HG03175 (cell line): Measurements from ENCODE around the gene ZNF80.

ENCODE experiments used
- ATAC-seq: cut with Tn5 transposase; IDR thresholded peaks from one replicate; pipeline ENCODE4 v1.9.1; 2021; ENCODE audit warnings: mild to moderate bottlenecking, moderate library complexity; ENCODE audit not compliant: unreplicated experiment

Gene ZNF80

GRCh38 chr3:114221165-114221880, 16.1 kb downstream of the ZNF80 start:
- ATAC-seq: no peak

DNA sequence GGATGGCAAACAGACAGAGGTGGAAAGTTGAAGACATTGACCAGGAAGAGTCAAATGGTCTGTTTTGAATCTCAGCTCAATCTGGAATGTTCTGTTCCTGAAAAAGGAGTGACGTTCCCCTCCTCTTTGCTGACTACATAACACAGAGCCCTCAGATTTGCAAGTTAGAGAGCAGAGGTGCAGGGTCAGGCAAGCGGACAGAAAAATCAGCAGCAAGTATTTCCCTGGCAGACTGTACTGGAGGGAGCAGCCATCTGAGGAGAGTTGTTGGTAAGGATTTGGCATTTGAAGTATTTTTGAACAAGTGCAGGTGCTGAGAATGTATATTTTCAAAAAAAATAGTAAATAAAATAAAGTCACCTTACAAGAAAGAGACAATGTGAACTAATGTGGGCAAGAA, 17.6 kb downstream of the ZNF80 start:
- ATAC-seq: no peak

DNA sequence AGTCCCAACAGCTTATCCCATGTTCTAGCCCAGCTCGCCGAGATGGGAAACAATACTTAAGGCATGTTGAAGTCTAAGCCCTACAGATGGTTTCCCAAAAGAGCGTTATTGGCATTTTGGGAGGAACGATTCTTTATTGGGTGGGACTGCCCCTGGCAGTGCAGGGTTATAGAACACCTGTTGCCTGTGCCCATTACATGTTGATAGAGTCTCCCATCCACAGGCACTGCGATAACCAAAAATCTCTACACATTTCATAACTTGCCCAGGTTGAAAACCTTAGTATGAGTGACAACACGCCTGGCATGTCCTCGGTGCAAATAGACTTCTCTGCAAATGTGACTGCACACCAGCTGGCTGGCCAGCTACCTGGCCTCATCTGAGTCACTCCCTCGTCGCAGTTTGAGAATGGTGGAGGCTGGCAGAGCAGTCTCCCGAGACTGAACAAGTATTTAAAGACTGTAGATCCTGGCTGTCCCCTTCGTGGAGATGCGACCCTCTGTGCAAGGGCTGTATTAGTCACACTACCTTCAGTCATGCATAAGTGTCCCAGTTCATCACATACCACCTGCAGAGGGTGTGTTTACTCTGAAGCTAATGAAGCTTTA, 18.7 kb downstream of the ZNF80 start:
- ATAC-seq: no peak

DNA sequence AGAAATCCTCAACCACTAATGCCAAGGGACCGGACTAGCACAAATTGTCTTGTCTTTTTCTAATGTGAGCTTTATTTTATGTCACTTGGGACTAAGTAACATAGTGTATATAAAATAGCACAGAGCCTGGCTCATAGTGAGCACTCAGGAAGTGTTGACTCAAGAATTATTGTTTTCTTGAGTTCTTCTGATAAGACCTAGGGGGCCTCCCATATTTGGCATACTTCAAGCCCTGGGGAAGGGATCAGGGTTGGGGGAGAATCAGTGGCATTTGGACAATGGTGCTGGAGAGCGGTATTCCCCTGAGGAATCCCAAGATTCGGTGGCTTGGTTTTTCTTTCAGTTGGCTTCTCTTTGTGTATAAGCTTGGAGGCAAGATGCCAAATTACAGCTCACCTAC, 19.4 kb downstream of the ZNF80 start:
- no peak for ATAC-seq

DNA sequence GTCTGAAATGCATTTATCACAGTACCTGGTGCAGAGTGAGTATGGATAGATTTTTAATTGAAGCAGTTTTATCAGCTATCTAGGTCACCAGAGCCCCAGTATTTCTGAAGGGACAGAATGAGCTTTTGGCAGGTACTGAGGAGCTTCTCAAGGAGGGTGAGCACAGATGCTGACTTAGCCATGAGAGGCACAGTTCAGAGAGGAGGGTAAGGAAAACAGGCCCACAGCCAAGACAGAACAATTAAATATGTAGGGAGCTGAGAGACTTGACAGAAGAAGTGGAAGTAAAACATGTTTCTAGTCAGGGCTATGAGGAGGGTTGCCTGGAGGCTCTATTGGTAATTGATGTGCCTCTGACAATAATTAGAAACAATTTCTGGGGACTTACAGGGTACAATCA, 20.1 kb downstream of the ZNF80 start:
- no peak for ATAC-seq

- no peak for ATAC-seq
Observed at GRCh38 chr3:114216186-114216970, 21.0 kb downstream of the ZNF80 start.

DNA sequence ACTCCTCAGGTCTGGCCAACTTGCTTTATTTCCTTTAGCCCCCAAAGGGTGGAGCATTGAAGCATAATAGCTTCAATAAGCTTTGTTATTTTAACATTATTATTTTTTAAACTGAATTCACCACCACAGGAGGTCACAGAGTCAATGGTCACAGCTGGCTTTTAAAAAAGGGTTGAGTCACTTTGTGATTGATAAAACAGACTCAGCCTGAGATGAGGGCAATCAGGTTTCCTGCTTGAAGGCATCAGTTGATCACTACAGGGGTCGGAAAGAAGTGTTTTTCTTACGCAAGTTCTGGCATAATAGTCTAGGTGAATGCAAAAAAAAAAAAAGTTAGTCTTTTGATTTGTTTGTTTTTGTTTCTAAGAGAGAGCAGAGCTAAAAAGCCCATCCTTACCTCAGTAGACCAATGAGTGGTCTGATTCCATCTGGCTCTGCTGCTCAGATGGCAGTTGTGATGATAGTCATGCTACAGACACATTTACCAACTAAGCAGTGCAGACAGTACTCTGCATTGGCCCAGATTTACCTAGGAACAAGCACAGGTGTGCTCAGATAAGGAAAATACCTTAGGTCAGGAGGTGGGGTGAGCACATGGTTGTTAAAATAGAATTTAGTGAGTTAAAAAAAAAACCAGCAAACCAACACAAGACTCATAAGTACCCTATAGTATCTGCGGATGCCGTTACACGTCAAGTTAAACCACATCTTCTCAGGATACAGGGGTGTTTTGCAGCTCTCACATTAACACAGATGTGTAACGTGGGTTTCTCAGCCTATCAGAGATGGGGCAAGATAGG, 22.6 kb downstream of the ZNF80 start:
- peak; percentile 29 for ATAC-seq

GRCh38 chr3:114213627-114214541, 23.5 kb downstream of the ZNF80 start:
- peak; percentile 83 for ATAC-seq

DNA sequence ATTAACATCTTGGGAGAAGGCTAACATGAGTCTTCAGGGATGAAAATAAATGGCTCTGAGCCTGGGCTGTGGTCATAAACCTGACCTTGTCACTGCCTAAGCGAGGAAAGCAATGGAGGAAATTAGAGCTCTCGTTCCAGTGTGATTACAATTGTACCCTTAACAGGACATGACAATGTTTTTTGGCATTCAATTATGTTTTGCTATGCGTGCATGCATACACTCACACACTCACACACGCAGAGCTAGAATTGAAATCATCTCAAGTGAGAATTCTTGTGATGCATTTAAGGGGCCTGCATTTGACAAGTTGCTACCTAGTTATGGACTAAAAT, 24.1 kb downstream of the ZNF80 start:
- peak; percentile 10 for ATAC-seq

GRCh38 chr3:114212646-114213045, 24.7 kb downstream of the ZNF80 start:
- ATAC-seq: no peak

DNA sequence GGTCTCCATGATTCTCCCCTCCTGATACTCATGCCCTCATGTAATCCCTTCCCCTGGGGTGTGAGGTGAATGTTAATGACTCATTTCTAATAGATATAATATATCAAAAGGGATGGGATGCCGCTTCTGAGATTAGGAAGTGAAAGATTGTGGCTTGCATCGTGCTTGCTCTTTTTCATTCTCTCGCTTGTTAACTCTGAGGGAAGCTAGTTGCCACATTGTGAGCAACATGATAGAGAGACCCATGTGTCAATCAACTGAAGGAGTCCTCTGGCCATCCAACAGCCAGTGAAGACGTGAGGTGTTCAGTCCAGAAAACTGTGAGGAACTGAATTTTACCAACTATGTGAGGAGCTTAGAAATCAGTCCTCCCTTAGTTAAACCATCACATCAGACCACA, 29.6 kb downstream of the ZNF80 start:
- ATAC-seq: peak; percentile 96

DNA sequence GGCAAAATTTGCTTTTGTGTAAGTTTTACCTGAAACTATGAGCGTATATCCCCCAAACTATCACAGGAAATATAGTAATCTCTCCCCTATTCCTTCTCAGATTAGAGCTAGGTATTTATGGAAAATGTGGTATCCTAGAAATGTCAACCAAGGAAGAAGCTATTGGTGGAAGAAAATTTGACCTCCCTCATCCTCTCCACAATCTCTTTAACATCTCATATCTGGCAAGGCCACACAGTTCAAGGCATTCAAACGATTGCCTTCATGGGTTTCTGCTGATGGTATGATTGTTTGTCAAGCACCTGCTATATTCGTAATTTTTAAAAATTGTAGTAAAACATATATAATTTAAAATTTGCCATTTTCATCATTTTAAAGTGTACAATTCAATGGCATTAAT, 31.0 kb downstream of the ZNF80 start:
- ATAC-seq: no peak

DNA sequence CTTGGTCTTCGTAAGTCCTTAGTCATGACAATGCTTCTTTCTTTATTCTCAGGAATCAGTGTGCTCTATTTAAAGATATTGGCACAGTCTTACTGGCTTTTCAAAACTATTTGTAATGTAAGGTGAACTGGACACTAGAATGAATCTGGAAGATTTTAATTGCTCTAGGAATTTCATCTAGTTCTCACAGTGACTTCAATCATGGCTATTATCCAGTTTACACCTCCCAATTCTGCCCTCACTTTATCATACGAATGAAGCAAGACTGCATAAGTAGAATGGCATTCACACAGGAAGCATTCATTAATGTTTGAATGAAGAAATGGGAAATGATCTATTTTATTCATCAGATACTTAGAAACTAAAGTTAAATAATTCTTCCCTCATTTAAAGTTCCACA, 31.8 kb downstream of the ZNF80 start:
- no peak for ATAC-seq

GRCh38 chr3:114194750-114195149, 42.6 kb downstream of the ZNF80 start:
- ATAC-seq: no peak

DNA sequence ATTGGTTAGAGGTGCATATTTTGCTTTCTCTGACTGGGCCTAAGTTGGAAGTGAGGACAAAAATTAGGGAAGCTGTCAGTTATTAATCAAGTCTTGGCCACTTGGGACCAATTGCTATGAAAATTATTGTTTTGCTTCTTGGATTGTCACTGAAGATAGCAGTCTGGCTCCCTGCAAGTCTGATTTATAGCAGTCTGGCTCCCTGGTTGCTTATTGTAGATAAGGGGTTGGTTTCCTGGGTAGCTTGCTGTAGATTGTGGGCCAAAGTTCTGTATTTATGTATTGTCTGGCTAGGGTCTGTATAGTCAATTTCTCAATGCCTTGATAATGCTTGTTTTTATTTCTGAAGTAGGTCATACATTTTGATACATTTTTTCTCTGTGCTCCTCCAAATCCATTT, 45.2 kb downstream of the ZNF80 start:
- ATAC-seq: no peak

DNA sequence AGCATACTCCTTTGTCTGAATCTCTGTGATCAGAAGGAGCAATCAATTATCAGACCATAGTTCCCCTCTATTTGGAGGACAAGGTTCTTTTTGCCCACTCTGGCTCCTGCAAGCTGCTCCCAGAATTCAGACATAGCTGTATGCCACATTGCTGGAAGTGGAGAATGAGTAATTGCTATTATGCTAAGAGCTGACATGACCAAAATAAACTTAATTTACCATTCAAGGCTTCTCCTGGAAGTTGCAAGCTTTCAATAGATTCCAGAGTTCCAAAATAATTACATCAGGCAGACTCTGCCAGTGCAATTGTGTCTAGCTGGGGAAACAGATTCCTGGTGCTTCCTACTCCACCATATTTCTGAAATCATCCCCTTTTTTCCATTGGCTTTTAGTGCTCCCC, 50.9 kb downstream of the ZNF80 start:
- no peak for ATAC-seq
